HUES48 (cell line): Measurements from ENCODE around the gene ADIPOR2.

Experiments
- H3K27ac ChIP-seq: one replicate; pipeline ENCODE4 v1.7.0; 2013; ENCODE audit warnings: low read depth, low read length, inconsistent platforms
- H3K27me3 ChIP-seq: 2 replicates; pipeline ENCODE4 v1.6.1; 2013; ENCODE audit warnings: mild to moderate bottlenecking, low read length; ENCODE audit not compliant: control insufficient read depth, insufficient read depth
- H3K36me3 ChIP-seq: 2 replicates; pipeline ENCODE4 v1.6.1; 2013; ENCODE audit warnings: low read length; ENCODE audit not compliant: control insufficient read depth, insufficient read depth
- H3K4me1 ChIP-seq: 2 replicates; pipeline ENCODE4 v1.6.1; 2013; ENCODE audit warnings: mild to moderate bottlenecking, low read length; ENCODE audit not compliant: control insufficient read depth, insufficient read depth
- H3K4me3 ChIP-seq: 2 replicates; pipeline ENCODE4 v1.5.1; 2013; ENCODE audit warnings: mild to moderate bottlenecking, low read depth, low read length
- H3K9ac ChIP-seq: 2 replicates; pipeline ENCODE4 v1.6.1; 2013; ENCODE audit warnings: mild to moderate bottlenecking, low read depth, low read length, moderate library complexity
- H3K9me3 ChIP-seq: 2 replicates; pipeline ENCODE4 v1.6.1; 2013; ENCODE audit warnings: low read length; ENCODE audit not compliant: control insufficient read depth, insufficient read depth

The ADIPOR2 gene

GRCh38 chr12:1779783-1780182, 88.9 kb downstream of the ADIPOR2 start:
- Histone ChIP-seq H3K27me3 (no peaks in the 10 kb centered on the region), H3K9ac (no peak overlapping the region), H3K27ac (no peak overlapping the region), H3K9me3 (no peaks in the 10 kb centered on the region), H3K4me3 (no peak overlapping the region), H3K4me1 (peaks cover 17% of the 10 kb centered on the region), H3K36me3 (peaks cover 34% of the 10 kb centered on the region)

- Histone ChIP-seq H3K9me3 (no peaks in the 10 kb centered on the region), H3K27ac (peak overlapping the region; percentile 20), H3K9ac (no peak overlapping the region), H3K4me1 (peaks cover 4% of the 10 kb centered on the region), H3K36me3 (peaks cover 53% of the 10 kb centered on the region), H3K4me3 (no peak overlapping the region), H3K27me3 (no peaks in the 10 kb centered on the region)
Observed at GRCh38 chr12:1781772-1782171, 90.9 kb downstream of the ADIPOR2 start.

- Histone ChIP-seq H3K27ac (peak overlapping the region; percentile 20), H3K9me3 (no peaks in the 10 kb centered on the region), H3K4me1 (peaks cover 4% of the 10 kb centered on the region; the same call in 1 of the 2 replicates), H3K36me3 (peaks cover 56% of the 10 kb centered on the region), H3K27me3 (no peaks in the 10 kb centered on the region), H3K4me3 (no peak overlapping the region), H3K9ac (no peak overlapping the region)
Observed at GRCh38 chr12:1782215-1782614, 91.3 kb downstream of the ADIPOR2 start.

GRCh38 chr12:1787714-1788113, 96.8 kb downstream of the ADIPOR2 start:
- Histone ChIP-seq H3K9me3 (no peaks in the 10 kb centered on the region), H3K27ac (no peak overlapping the region), H3K4me1 (peaks cover 2% of the 10 kb centered on the region; the same call in 1 of the 2 replicates), H3K9ac (no peak overlapping the region), H3K27me3 (no peaks in the 10 kb centered on the region), H3K4me3 (no peak overlapping the region), H3K36me3 (peaks cover 35% of the 10 kb centered on the region)

- no peaks in the 10 kb centered on the region for H3K9me3 ChIP-seq
- no peaks in the 10 kb centered on the region for H3K27me3 ChIP-seq
- no peak overlapping the region for H3K4me3 ChIP-seq
- H3K36me3 ChIP-seq = peaks cover 20% of the 10 kb centered on the region
- H3K9ac ChIP-seq = no peak overlapping the region
- H3K4me1 ChIP-seq = peaks cover 7% of the 10 kb centered on the region
- H3K27ac ChIP-seq = no peak overlapping the region
Observed at GRCh38 chr12:1790444-1790843, 99.6 kb downstream of the ADIPOR2 start.

- no peak overlapping the region for H3K9ac ChIP-seq
- no peak overlapping the region for H3K4me3 ChIP-seq
- H3K27ac ChIP-seq = no peak overlapping the region
- H3K9me3 ChIP-seq = no peaks in the 10 kb centered on the region
- peaks cover 12% of the 10 kb centered on the region for H3K4me1 ChIP-seq
- peaks cover 12% of the 10 kb centered on the region for H3K36me3 ChIP-seq
- peaks cover 1% of the 10 kb centered on the region; the same call in 1 of the 2 replicates for H3K27me3 ChIP-seq
Observed at GRCh38 chr12:1791104-1791841, 100.4 kb downstream of the ADIPOR2 start.

- 0 out of 2 replicates have a peak, but pooled peaks cover 2% of the 10 kb centered on the region for H3K36me3 ChIP-seq
- H3K27me3 ChIP-seq = peaks cover 10% of the 10 kb centered on the region; the same call in 1 of the 2 replicates
- H3K4me1 ChIP-seq = peaks cover 12% of the 10 kb centered on the region
- H3K27ac ChIP-seq = no peak overlapping the region
- no peak overlapping the region for H3K4me3 ChIP-seq
- H3K9me3 ChIP-seq = no peaks in the 10 kb centered on the region
- no peak overlapping the region for H3K9ac ChIP-seq
Observed at GRCh38 chr12:1792406-1792805, 101.5 kb downstream of the ADIPOR2 start.

GRCh38 chr12:1793426-1794210, 102.7 kb downstream of the ADIPOR2 start:
- Histone ChIP-seq H3K27ac (no peak overlapping the region), H3K9ac (no peak overlapping the region), H3K4me1 (peaks cover 12% of the 10 kb centered on the region), H3K4me3 (no peak overlapping the region), H3K27me3 (peaks cover 10% of the 10 kb centered on the region; the same call in 1 of the 2 replicates), H3K9me3 (no peaks in the 10 kb centered on the region), H3K36me3 (no peaks in the 10 kb centered on the region)

- H3K27me3 ChIP-seq = peaks cover 10% of the 10 kb centered on the region; the same call in 1 of the 2 replicates
- no peaks in the 10 kb centered on the region for H3K36me3 ChIP-seq
- H3K9ac ChIP-seq = no peak overlapping the region
- H3K4me1 ChIP-seq = peaks cover 12% of the 10 kb centered on the region
- H3K9me3 ChIP-seq = no peaks in the 10 kb centered on the region
- no peak overlapping the region for H3K27ac ChIP-seq
- H3K4me3 ChIP-seq = no peak overlapping the region
Observed at GRCh38 chr12:1794440-1795090, 103.7 kb downstream of the ADIPOR2 start.

GRCh38 chr12:1795221-1795784, 104.4 kb downstream of the ADIPOR2 start:
- peaks cover 12% of the 10 kb centered on the region for H3K4me1 ChIP-seq
- no peak overlapping the region for H3K27ac ChIP-seq
- H3K27me3 ChIP-seq = peaks cover 10% of the 10 kb centered on the region; the same call in 1 of the 2 replicates
- peak overlapping the region; percentile 37; the same call in 1 of the 2 replicates for H3K4me3 ChIP-seq
- no peaks in the 10 kb centered on the region for H3K9me3 ChIP-seq
- no peak overlapping the region for H3K9ac ChIP-seq
- no peaks in the 10 kb centered on the region for H3K36me3 ChIP-seq
